Measurements from ENCODE around the gene BTBD17.
"Not testable (repeated sequence)": the region's sequence is repeated elsewhere in the genome, so short reads cannot be mapped to it uniquely, and the experiment has no call there.

BTBD17 gene, protein sequence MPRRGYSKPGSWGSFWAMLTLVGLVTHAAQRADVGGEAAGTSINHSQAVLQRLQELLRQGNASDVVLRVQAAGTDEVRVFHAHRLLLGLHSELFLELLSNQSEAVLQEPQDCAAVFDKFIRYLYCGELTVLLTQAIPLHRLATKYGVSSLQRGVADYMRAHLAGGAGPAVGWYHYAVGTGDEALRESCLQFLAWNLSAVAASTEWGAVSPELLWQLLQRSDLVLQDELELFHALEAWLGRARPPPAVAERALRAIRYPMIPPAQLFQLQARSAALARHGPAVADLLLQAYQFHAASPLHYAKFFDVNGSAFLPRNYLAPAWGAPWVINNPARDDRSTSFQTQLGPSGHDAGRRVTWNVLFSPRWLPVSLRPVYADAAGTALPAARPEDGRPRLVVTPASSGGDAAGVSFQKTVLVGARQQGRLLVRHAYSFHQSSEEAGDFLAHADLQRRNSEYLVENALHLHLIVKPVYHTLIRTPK

DNA sequence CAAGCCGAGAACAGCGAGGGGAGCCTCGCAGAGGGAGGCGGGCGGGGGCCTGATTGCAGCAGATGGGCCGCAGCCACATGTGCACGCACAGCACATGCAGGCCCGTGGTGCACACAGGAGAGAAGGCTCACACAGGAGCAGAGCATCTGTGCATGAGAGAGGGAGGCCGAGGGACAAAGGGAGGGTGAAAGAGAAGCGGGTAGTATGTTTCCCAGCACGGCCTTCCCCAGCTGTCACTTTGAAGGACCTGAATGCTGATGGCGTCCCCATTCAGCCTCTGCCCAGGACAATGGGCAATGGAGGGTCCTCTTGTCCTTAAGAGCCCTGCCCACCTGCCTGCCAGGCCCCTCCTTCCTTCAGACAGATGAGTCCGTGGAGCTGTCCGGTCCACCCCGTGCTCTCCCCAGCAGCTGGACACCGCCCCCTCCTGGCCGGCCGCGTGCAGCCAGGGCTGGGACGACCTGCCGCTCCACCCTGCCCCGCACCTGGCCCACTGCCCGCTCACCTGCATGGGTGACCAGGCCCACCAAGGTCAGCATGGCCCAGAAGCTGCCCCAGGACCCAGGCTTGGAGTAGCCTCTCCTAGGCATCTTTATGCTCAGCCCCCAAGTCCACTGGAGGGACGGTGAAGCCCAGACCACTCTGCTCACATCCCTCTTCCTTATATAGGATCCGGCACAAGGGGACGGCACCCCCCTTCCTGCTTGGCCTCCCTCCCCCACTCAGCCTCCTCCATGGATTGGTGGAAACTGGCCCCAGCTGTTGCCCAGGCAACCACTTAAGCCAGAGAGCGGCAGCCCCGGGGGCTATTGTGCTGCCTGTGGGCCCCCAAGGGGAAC lies at the start of gene BTBD17:
TSS of gene BTBD17 (minus strand) at position 639 of the 839 bp plus-strand sequence. CDS start at position 590, 49 bp downstream.
- DNase-seq (ENCODE audit: low read depth), result peak; percentile 26

DNA sequence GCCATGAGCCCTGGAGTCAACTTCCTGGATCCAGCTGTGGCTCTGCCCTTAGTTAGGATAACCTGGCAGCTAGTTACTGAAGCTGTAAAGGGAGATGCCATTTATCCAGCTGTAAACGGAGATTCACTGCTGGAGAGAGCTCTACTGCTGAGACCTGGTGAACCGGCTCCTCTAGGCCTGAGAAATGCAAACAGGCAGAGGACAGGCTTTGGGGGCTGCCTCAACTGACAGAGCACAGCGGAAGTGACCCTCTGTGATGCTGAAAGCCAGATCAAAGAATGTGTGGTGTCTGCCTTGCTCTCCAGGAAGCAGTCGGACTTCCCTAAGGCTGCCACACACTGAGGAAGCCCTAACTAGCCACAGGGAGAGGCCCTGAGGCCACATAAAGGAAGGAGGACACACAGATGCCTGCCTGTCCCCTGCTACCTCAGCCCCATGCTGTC lies 48.4 kb upstream of the BTBD17 start:
- DNase-seq (ENCODE audit: low read depth), result no peak

DNA sequence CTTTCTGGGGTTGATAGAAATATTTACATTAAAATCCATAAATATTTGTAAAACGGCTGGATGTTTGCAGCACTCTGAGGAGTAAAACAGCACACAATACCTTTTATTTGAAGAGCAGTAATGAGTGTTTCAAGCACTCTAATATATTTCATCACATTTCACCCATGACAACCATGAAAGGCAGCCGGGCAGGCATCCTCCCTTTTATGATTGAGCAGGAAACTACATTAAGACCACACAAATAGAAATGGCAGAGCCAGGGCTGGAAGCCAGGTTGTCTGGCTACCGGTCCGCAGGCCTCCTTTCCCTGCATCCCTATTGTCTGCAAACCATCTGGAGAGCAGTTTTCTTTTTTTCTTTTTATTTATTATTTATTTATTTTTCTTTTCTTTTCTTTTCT lies 47.1 kb upstream of the BTBD17 start:
- DNase-seq (ENCODE audit: low read depth), result no peak

DNA sequence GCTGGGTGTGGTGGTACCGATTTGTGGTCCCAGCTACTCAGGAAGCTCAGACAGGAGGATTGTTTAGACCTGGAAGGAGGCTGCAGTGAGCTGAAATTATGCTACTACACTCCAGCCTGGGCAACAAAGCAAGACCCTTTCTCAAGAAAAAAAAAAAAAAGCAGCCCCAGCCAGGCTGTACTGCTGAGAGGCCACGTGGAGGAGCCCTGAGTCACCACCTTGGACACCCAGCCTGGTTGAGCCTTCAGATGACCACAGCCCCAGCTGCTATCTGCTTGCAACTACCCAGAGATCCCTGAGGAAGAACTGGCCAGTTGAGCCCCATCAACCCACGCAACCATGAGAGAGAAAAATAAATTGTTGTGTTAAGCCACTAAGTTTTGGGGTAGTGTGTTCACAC lies 46.6 kb upstream of the BTBD17 start:
- DNase-seq (ENCODE audit: low read depth), result no peak

DNA sequence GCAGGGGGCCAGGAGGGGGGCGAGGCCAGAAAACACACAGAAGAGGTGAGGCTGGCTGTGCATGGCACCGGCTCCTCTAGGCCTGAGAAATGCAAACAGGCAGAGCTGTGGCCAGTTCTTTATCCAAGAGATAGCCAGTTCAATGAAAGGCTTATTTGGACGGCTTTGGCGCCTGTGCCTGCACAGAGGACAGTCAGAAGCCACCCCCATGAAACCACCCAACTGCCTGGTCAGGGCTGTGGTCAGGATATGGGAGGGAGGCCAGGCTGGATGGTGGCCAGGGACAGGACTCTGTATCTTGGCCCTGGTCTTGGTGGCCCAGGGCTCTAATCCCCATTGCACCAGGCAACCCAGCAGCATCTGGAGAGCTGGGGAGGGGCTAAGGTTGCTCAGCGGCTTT lies 45.7 kb upstream of the BTBD17 start:
- no peak for DNase-seq (ENCODE audit: low read depth)

DNA sequence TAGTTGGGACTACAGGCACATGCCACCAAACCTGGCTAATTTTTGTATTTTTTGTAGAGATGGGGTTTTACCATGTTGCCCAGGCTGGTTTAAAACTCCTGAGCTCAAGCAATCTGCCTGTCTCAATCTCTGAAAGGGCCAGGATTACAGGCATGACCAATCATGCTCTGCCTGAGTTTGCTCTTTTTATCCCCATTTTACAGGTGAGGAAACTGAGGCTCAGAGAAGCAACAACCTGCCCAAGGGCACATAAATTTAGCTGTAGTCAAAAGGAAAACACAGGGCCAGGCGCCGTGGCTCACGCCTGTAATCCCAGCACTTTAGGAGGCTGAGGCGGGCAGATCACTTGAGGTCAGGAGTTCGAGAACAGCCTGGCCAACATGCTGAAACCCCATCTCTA lies 43.6 kb upstream of the BTBD17 start:
- DNase-seq (ENCODE audit: low read depth), result not testable (repeated sequence)

DNA sequence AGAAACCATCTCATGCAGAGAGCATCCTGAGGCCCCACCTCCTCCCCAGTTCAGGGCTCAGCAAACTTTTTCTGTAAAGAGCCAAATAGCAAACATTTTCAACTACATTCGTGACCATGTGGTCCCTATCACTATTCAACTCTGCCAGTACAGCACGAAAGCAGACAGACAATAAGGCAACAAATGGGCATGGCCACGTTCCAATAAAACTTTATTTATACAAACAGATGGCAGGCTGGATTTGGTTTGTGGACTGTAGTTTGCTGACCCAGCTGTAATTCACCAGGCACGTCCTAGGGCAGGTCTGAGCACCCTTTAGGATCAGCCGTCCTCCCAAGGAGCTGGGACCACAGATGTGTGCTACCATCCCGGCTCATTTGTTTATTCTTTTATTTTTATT lies 43.1 kb upstream of the BTBD17 start:
- DNase-seq (ENCODE audit: low read depth), result no peak

DNA sequence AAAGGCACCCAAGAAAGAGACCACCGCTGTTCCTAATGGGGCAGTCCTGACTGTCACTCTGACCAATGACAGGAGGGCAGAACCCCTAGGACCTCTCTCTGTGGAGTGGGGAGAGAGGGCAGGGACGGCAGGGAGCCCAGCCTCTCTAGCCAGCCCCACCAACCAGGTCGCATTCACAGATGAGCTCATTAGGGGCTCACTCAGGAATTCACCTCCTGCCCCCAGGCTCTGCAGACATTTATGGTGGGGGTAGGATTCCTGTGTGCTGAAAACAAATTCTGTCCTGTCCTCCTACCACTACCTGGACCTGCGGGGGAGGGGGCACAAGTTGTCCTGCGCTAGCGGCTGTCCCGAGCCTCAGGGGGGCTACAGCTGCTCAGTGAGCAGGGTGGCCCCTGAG lies 42.5 kb upstream of the BTBD17 start:
- DNase-seq (ENCODE audit: low read depth), result no peak

DNA sequence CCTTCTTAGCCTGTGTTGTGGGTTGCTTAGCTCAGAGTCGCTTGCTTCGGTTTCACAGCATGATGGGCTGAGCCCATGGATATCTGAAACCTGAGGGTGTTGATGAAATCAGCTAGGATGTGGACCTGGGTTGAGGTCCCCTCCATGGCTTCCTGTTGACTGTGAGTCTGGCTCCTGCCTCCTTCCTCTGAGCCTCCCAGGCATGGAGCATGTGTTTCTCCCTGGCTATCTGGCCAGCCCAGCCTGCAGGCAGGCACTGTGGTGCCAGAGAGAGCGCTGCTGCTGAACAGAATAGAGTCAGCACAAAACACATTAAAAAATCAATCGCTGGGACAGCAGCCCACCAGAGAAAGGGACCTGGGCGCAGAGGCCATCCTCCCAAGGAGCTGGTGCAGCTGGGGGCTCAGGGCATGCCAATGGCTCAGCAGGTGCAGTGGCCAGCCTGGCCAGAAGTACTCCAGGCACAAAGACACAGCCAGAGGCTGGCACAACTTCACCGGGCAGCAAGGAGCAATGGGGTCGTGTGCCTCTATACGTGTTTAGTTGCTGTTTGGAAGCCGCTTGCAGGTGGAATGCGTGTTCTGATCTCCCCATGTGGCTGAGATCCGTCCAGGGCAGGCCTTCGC lies 42.0 kb upstream of the BTBD17 start:
- no peak for DNase-seq (ENCODE audit: low read depth)

DNA sequence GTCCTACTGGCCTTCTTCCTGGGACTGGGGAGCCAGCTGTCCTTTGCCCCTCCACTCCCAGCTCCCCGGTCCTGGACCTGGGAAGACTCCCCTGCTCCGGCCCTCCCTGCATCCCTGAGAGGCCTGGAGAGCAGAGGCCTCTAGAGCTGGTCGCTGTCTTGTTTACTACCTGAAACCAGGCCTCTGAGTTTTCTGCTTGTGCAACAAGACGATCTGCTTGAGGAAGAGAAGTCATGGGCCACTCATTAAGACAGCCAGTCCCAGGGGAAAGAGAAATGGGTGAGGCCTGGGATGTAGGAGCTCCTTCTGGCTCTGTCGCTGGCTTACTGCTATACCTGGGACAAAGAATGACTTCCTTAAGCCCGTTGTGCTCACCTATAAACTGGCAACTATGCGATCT lies 40.4 kb upstream of the BTBD17 start:
- no peak for DNase-seq (ENCODE audit: low read depth)

DNA sequence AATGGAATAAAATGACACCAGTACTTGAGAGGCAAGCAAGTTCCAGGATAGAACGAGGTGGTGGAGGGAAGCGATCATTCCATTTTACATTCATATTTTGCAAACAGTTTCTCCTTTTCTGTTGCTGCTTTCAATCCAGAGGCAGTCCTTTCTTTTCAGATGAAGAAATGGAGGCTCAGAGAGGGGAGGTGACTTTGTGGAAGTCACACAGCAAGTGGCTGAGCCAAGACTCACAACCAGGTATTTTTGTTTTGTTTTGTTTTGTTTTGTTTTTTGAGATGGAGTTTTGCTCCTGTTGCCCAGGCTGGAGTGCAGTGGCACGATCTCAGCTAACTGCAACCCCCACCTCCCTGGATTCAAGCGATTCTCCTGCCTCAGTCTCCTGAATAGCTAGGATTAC lies 34.9 kb upstream of the BTBD17 start:
- DNase-seq (ENCODE audit: low read depth), result no peak

DNA sequence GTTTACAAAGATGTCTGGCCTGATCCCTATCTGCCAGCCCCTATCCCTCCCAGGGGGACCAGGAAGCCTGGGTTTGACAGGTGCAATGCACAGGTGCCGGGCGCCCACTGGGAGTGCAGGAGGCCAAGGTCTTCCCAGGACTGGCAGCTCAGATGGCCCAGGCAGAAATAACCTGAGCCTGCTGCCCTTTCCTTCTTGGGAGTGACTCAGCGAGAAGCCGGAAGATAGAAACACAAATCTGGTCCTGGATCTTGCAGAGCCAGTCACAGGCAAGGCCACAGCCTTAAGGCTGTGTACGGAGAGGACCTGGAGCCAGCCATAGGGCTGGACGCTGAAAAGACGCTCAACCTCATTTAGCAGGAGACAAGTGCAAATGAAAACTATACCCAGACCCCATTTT lies 33.3 kb upstream of the BTBD17 start:
- DNase-seq (ENCODE audit: low read depth), result no peak

DNA sequence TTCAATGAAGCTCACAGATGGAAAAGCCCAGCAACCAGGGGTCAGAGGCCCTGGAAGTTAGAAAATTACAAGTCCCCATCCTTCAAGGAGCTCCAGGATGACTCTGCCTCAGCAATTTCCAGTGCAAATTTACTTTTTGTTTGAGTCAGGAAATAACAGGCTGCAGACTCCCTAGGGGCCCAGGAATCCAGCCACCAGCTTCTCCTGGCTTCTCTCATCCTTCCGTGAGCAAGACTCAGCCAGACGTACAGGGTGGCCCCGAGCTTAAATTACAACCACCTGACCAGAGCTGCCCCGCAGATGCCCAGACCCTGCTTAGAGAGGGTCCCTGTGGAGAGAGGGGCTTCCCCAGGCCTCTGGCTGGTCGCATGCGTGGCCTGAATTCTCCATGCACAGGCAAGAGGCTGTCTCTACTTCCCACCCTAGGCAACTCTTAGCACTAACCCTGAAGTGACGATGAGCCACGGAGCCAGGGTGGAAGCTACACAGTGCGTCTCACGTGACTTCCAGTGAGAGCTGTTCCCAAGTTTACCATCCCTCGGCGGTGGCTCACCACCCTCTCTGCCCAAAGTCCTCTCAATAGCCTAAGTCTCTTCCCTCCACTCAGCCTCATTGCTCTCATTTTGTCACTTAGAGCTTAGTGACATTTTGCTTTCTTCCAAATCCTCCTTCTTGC lies 32.7 kb upstream of the BTBD17 start:
- no peak for DNase-seq (ENCODE audit: low read depth)

DNA sequence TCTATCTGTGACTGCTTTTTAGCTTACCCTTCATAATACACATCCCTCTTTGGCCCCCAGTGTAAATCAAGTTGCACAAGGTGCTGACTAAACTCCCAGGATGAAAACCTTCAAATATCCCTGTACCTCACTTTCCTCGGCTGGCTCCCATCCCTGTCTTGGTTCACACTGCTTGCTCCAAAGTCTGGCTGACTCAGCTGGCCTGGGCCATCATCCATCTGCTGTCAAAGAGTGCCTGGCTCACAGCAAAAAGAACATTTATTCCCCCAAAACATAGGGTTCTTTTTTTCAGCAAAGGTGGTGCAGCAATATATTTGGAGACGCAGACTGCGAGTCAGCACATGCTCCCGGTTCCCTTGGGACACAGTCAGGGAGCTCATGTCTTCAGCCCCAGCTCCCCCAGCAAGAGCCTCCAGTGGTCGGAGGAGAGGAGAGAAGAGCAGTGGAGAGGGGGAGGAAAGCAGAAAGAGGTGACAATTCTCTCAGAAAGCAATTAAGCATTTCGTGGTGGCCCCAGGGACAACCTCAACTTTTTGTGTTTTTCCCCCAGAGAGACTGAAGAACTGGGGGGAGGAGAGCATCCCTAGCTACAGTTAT lies 31.8 kb upstream of the BTBD17 start:
- DNase-seq (ENCODE audit: low read depth), result no peak

DNA sequence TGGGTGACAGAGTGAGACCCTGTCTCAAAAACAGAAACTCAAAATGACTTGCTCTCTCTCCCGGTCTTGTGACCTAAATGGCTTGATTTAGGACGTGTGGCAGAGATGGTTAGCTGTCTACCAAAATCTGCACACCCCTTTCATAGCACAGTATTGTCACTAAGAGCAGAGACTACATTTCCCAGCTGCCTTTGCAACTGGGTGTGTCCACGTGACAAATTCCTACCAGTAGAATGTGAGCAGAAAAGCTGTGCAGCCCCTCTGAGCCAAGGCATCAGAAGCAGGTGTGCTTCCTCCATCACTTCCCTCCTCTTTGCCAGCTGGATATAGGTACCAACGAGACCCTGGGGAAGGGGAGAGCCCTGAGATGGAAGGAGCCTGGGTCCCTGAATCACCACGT lies 31.2 kb upstream of the BTBD17 start:
- DNase-seq (ENCODE audit: low read depth), result no peak

DNA sequence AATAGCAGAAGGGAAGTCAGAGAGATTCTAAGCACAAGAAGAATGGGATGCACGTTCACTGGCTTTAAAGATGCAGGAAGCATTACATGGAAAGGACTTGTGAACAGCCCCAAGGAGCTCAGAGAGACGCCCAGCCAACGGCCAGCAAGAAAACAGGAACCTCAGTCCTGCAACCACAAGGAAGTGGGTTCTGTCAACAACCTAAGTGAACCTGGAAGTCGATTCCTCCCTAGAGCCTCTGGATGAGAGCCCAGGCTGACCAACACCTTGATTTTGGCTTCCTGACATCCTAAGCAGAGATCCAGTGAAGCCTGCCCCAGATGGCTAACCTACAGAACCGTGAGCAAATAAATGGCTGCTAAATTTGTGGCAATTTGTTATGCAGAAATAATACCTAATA lies 30.1 kb upstream of the BTBD17 start:
- DNase-seq (ENCODE audit: low read depth), result no peak

DNA sequence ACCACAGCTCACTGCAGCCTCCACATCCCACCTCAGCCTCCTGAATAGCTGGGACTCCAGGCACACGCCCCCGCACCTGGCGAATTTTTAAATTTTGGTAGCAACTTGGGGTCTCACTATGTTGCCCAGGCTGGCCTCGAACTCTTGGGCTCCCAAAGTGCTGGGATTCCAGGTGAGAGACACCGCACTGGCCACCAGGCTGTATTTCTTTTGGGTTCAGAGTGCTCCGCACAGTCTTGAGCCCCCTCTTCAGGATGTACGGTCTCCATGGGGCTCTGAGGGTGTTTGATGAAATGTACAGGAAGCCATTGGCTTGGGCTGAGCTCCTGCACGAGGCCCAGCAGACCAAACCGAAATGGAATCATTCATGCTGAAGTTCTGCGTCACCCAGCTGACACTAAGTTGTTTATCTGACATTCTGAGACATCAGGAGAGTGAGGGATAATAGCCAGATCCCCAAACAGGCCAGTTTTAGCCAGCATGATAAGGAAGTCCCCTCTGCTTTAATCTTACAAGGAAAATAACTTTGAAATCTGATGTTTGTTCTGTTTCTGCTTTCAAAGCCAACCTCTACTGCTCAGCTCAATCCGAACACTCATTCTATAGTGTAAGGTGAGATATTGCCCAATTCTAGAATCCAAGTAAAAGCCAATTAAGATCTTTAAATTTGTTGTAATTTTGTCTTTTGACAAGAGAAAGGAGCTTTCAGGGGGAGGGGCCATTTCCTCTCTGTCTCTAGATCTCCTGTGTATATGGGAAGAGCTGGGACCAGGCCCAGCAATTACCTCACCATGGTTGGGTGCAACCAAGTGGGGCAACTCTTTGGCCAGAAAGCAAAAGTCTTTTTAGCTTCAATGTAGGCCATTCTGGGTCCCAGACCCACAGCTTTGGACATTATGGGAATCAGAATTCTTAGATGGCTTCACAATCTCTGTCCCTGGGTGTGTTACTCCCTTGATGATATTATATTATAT lies 29.3 kb upstream of the BTBD17 start:
- DNase-seq (ENCODE audit: low read depth), result no peak

DNA sequence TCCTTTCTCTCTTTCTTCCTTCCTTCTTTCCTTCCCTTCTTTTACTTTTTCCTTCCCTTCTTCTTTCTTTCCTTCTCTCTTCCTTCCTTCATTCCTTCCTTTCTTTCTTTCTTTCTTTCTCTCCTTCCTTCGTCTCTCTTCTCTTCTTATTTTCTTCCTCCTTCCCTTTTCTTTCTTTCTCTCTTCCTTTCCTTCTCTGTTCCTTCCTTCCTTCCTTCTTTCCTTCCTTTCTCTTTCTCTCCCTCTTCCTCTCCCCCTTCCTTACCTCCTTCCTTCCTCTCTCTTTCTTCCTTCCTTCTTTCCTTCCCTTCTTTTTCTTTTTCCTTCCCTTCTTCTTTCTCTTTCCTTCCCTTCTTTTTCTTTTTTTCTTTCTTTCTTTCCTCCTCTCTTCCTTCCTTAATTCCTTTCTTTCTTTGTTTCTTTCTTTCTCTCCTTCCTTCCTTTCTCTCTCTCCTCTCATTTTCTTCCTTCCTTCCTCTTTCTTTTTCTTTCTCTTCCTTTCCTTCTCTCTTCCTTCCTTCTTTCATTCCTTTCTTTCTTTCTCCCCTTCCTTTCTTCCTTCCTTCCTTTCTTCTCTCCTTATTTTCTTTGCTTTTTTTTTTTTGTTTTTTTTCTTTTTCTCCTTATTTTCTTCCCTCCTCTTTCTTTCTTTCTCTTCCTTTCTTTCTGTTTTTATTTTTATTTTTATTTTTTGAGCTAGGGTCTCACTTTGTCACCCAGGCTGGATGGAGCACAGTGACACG lies 28.4 kb upstream of the BTBD17 start:
- no peak for DNase-seq (ENCODE audit: low read depth)

DNA sequence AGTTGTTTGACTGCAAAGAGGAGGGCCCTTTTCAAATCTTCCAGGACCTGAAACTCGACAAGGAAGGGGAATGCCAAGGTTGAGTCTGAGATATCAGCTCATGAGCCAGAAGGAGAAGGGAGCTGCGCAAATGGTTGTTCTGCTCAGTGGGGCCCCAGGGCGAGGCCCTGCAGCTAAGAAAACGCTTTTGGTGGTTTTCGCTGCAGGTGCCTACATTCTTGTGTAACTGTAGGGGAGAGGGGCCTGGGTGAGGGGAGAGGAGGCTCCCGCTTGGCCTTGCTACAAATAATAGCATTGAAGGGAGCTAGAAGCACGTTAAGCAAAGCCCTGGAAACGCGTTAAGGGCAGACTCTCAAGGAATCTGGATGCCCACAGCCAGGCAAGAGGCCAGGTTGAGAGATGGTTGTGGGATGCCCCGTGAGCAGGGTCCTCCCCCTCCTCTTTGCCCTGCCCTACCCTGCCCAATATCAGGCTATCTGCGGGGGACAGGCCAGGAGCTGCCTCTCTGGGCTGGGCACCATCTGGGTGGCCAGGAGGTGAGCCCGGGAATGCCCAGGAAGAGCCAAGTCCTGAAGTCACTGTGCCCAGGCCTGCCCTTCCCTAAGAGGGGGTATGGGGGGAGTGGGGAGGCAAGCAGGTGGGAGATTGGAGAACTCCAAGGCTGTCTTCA lies 27.6 kb upstream of the BTBD17 start:
- DNase-seq (ENCODE audit: low read depth), result no peak

Measured in activated T-cell treated with anti-CD3 and anti-CD28 coated beads for 1 hour (primary cell).